UCSD-AML1 (cell line): Measurements from ENCODE around the gene IFNA5.

Source experiments
- DNase-seq: peaks from one replicate; lab custom pipeline; 2025; ENCODE audit not compliant: unreplicated experiment; lab: John Stamatoyannopoulos, UW

The IFNA5 gene

GRCh38 chr9:21305213-21305612 is at the start of gene IFNA5:
Gene IFNA5 (minus strand): TSS chr9:21305313. CDS start chr9:21305256, 57 bp downstream.
- DNase-seq: no peak

GRCh38 chr9:21350787-21351186 is 45.7 kb upstream of the IFNA5 start, which contains the start of gene IFNA6:
Gene IFNA6 (minus strand): TSS chr9:21350887. CDS start chr9:21350887, 0 bp downstream.
- no peak for DNase-seq

- no peak for DNase-seq
These were observed 43.4 kb upstream of the IFNA5 start for GRCh38 chr9:21348430-21348970.

GRCh38 chr9:21340735-21341134 is 35.6 kb upstream of the IFNA5 start:
- no peak for DNase-seq

- DNase-seq: no peak
These were observed 31.3 kb upstream of the IFNA5 start for GRCh38 chr9:21336457-21336856.

- peak; percentile 92 for DNase-seq
These were observed 29.9 kb upstream of the IFNA5 start, which contains the start of gene KLHL9 for GRCh38 chr9:21334701-21335632. Gene KLHL9 (minus strand): TSS chr9:21335404. CDS start chr9:21334859, 545 bp downstream.

- no peak for DNase-seq
These were observed 28.1 kb upstream of the IFNA5 start for GRCh38 chr9:21333226-21333625.

- DNase-seq: no peak
These were observed 26.7 kb upstream of the IFNA5 start for GRCh38 chr9:21331676-21332402.

GRCh38 chr9:21326526-21327139 is 21.5 kb upstream of the IFNA5 start:
- DNase-seq: no peak

GRCh38 chr9:21324047-21324446 is 18.9 kb upstream of the IFNA5 start:
- no peak for DNase-seq

GRCh38 chr9:21322911-21323461 is 17.9 kb upstream of the IFNA5 start:
- DNase-seq: no peak

- no peak for DNase-seq
These were observed 15.4 kb upstream of the IFNA5 start for GRCh38 chr9:21320465-21320864.

GRCh38 chr9:21317956-21318923 is 13.1 kb upstream of the IFNA5 start:
- DNase-seq: no peak

- no peak for DNase-seq
These were observed 11.7 kb upstream of the IFNA5 start for GRCh38 chr9:21316860-21317259.

- no peak for DNase-seq
These were observed 11.1 kb upstream of the IFNA5 start for GRCh38 chr9:21316032-21316842.

GRCh38 chr9:21314152-21314551 is 9.0 kb upstream of the IFNA5 start:
- DNase-seq: no peak

GRCh38 chr9:21311889-21312288 is 6.8 kb upstream of the IFNA5 start:
- DNase-seq: no peak

- DNase-seq: no peak
These were observed 9.1 kb downstream of the IFNA5 start for GRCh38 chr9:21295992-21296391.
